Activated CD4-positive, alpha-beta T cell treated with anti-CD3 and anti-CD28 coated beads for 48 hours (primary cell): Measurements from ENCODE around the gene PLIN5.

Experiments used
- DNase-seq: peaks from one replicate; pipeline ENCODE4 v3.0.0-alpha.2; 2020

PLIN5 gene

GRCh38 chr19:4477034-4477801 lies 57.8 kb downstream of the PLIN5 start:
- DNase-seq, result no peak

GRCh38 chr19:4474514-4475022 lies 60.5 kb downstream of the PLIN5 start:
- DNase-seq, result peak; percentile 49

- DNase-seq, result no peak
Measured at GRCh38 chr19:4473763-4474513, 61.1 kb downstream of the PLIN5 start.

- no peak for DNase-seq
Measured at GRCh38 chr19:4473011-4473762, 61.8 kb downstream of the PLIN5 start.
